Spleen (tissue), 7 donors: ENCODE results near the gene RYR1.

ENCODE experiments used
- CTCF ChIP-seq, 11 experiments: fragments of 200-600 bp in 7 of 11; fragments of 450-650 bp in 4 of 11; sonication (generic) in 4 of 11; IDR thresholded peaks in 8 of 11; conservative IDR thresholded peaks in 3 of 11; 1 replicate in 7 of 11; 2 replicates in 4 of 11; pipeline versions ENCODE4 v1.4.0 to v1.8.0; 2016 to 2021; ENCODE audit warnings: antibody characterized with exemption in 11 of 11, inconsistent platforms in 4 of 11, mild to moderate bottlenecking in 1 of 11
- POLR2A ChIP-seq, 3 donors: fragments of 450-650 bp; IDR thresholded peaks; one replicate each; pipeline ENCODE4 v1.5.1; 2017; ENCODE audit warnings: antibody characterized with exemption in 3 of 3, mild to moderate bottlenecking in 1 of 3
- donor health status: DM: no; HTN: no; CAD: no; lungs with moderate emphysema.
- donor health status: DM: no; HTN: no; CAD: no.
- donor health status: DM: no; HTN: no; CAD: no.

GRCh38 chr19:38571682-38572081, 138.2 kb downstream of the RYR1 start:
- TF ChIP-seq CTCF (IDR thresholded peaks at IDR 0.05 in 8 of 11, conservative IDR thresholded peaks at IDR 0.05 in 3 of 11) (no peak), POLR2A (IDR thresholded peaks at IDR 0.05) (no peak)
